OCI-LY3 (cell line): ENCODE data around the gene NFKB2.

Source experiments
- EZH2phosphoT487 ChIP-seq: fragments of 200-600 bp; shearing (Covaris generic); IDR thresholded peaks from 2 replicates; pipeline ENCODE4 v1.6.1; 2018; ENCODE audit warnings: antibody characterized with exemption, mixed run types, low read depth
- TF ChIP-seq, protein P1 (sequence below): fragments of 200-600, 300-600 bp; sonication (generic); IDR thresholded peaks from 2 replicates; pipeline ENCODE4 v1.5.1; 2014; ENCODE audit warnings: antibody characterized with exemption, low read length, low read depth

DNA sequence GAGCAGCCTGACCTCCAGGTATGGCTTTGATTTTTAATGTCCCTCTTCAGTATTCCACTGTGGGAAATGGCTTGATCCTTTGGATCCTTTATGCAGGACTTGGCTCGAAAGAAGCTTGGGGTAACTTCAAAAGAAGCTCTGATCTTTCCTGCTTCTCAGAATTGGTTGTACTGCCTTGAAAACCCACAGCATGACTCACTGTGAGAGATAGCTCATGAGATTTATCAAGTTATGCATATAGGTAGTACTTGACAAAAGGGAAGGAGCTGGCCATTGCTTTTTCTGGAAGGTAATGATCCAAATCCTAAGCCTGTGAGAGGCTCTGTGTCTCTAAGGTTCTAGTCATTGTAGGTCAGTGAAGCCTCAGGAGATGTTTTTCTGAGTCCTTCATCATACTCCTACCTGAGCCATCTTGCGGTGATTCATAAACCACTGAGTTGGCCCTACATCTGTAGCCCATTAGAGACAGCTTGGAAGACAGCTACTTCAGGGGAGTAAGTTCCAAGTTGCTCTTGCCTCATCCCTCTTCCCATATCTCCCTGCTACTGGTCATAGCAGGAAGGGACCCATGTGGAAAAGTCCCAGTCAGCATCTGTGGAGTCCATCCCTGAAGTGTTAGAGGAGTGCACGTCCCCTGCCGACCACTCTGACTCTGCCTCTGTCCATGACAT is 36.7 kb upstream of the NFKB2 start:
- no peak for TF ChIP-seq EZH2phosphoT487
- TF ChIP-seq, protein P1, sequence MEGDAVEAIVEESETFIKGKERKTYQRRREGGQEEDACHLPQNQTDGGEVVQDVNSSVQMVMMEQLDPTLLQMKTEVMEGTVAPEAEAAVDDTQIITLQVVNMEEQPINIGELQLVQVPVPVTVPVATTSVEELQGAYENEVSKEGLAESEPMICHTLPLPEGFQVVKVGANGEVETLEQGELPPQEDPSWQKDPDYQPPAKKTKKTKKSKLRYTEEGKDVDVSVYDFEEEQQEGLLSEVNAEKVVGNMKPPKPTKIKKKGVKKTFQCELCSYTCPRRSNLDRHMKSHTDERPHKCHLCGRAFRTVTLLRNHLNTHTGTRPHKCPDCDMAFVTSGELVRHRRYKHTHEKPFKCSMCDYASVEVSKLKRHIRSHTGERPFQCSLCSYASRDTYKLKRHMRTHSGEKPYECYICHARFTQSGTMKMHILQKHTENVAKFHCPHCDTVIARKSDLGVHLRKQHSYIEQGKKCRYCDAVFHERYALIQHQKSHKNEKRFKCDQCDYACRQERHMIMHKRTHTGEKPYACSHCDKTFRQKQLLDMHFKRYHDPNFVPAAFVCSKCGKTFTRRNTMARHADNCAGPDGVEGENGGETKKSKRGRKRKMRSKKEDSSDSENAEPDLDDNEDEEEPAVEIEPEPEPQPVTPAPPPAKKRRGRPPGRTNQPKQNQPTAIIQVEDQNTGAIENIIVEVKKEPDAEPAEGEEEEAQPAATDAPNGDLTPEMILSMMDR, result no peak
